ENCODE data around the gene PRKAB1.

GRCh38 chr12:119689935-119690500 is 22.1 kb downstream of the PRKAB1 start:
- no peak for TF ChIP-seq CTCF (IDR thresholded peaks at IDR 0.05)
- TF ChIP-seq USF2 (CRISPR knock-in tag; IDR thresholded peaks at IDR 0.05) = no peak
- TF ChIP-seq MLX (CRISPR knock-in tag; IDR thresholded peaks at IDR 0.05) = no peak
- TF ChIP-seq CREB1 (CRISPR knock-in tag; IDR thresholded peaks at IDR 0.05) = no peak
- TF ChIP-seq ZNF219 (CRISPR knock-in tag; IDR thresholded peaks at IDR 0.05; ENCODE audit: borderline replicate concordance) = no peak
- no peak for TF ChIP-seq NR1H2 (CRISPR knock-in tag; IDR thresholded peaks at IDR 0.05)
- TF ChIP-seq MXD4 (CRISPR knock-in tag; IDR thresholded peaks at IDR 0.05; ENCODE audit: borderline replicate concordance) = no peak
- TF ChIP-seq NR2C2 (CRISPR knock-in tag; IDR thresholded peaks at IDR 0.05) = no peak
- TF ChIP-seq, protein P1, sequence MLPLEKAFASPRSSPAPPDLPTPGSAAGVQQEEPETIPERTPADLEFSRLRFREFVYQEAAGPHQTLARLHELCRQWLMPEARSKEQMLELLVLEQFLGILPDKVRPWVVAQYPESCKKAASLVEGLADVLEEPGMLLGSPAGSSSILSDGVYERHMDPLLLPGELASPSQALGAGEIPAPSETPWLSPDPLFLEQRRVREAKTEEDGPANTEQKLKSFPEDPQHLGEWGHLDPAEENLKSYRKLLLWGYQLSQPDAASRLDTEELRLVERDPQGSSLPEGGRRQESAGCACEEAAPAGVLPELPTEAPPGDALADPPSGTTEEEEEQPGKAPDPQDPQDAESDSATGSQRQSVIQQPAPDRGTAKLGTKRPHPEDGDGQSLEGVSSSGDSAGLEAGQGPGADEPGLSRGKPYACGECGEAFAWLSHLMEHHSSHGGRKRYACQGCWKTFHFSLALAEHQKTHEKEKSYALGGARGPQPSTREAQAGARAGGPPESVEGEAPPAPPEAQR (CRISPR knock-in tag; IDR thresholded peaks at IDR 0.05) = no peak
- TF ChIP-seq, protein P2, sequence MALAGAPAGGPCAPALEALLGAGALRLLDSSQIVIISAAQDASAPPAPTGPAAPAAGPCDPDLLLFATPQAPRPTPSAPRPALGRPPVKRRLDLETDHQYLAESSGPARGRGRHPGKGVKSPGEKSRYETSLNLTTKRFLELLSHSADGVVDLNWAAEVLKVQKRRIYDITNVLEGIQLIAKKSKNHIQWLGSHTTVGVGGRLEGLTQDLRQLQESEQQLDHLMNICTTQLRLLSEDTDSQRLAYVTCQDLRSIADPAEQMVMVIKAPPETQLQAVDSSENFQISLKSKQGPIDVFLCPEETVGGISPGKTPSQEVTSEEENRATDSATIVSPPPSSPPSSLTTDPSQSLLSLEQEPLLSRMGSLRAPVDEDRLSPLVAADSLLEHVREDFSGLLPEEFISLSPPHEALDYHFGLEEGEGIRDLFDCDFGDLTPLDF (CRISPR knock-in tag; IDR thresholded peaks at IDR 0.05) = no peak
- TF ChIP-seq, protein P3, sequence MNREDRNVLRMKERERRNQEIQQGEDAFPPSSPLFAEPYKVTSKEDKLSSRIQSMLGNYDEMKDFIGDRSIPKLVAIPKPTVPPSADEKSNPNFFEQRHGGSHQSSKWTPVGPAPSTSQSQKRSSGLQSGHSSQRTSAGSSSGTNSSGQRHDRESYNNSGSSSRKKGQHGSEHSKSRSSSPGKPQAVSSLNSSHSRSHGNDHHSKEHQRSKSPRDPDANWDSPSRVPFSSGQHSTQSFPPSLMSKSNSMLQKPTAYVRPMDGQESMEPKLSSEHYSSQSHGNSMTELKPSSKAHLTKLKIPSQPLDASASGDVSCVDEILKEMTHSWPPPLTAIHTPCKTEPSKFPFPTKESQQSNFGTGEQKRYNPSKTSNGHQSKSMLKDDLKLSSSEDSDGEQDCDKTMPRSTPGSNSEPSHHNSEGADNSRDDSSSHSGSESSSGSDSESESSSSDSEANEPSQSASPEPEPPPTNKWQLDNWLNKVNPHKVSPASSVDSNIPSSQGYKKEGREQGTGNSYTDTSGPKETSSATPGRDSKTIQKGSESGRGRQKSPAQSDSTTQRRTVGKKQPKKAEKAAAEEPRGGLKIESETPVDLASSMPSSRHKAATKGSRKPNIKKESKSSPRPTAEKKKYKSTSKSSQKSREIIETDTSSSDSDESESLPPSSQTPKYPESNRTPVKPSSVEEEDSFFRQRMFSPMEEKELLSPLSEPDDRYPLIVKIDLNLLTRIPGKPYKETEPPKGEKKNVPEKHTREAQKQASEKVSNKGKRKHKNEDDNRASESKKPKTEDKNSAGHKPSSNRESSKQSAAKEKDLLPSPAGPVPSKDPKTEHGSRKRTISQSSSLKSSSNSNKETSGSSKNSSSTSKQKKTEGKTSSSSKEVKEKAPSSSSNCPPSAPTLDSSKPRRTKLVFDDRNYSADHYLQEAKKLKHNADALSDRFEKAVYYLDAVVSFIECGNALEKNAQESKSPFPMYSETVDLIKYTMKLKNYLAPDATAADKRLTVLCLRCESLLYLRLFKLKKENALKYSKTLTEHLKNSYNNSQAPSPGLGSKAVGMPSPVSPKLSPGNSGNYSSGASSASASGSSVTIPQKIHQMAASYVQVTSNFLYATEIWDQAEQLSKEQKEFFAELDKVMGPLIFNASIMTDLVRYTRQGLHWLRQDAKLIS (CRISPR knock-in tag; IDR thresholded peaks at IDR 0.05; ENCODE audit: borderline replicate concordance) = no peak
- TF ChIP-seq, protein P4, sequence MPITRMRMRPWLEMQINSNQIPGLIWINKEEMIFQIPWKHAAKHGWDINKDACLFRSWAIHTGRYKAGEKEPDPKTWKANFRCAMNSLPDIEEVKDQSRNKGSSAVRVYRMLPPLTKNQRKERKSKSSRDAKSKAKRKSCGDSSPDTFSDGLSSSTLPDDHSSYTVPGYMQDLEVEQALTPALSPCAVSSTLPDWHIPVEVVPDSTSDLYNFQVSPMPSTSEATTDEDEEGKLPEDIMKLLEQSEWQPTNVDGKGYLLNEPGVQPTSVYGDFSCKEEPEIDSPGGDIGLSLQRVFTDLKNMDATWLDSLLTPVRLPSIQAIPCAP (CRISPR knock-in tag; IDR thresholded peaks at IDR 0.05) = no peak
